Ascending aorta (tissue), 2 donors: ENCODE data around the gene METRN. TPM values are rescaled to one million over a fixed set of nuclear protein-coding genes. Genes with fewer than 3 reads are reported as not detected.

ENCODE experiments used
- DNase-seq, 2 donors: peaks; one replicate each; pipeline ENCODE4 v3.0.0-alpha.2; 2019; ENCODE audit warnings: low spot score in 2 of 2
- H3K27ac ChIP-seq, 2 donors: fragments of 200-600 bp; sonication (generic); one replicate each; pipeline ENCODE4 v1.5.1; 2016 to 2017; ENCODE audit warnings: mild to moderate bottlenecking in 1 of 2
- H3K27me3 ChIP-seq: fragments of 200-600 bp; sonication (generic); one replicate; pipeline ENCODE4 v1.5.1; 2017
- H3K36me3 ChIP-seq, 2 donors: fragments of 200-600 bp; sonication (generic); one replicate each; pipeline ENCODE4 v1.5.1; 2016
- H3K4me1 ChIP-seq, 2 donors: fragments of 200-600 bp; sonication (generic); one replicate each; pipeline ENCODE4 v1.5.1; 2016 to 2017; ENCODE audit warnings: mild to moderate bottlenecking in 1 of 2
- H3K4me3 ChIP-seq, 2 donors: fragments of 200-600 bp; sonication (generic); one replicate each; pipeline ENCODE4 v1.5.1; 2016 to 2017; ENCODE audit warnings: mild to moderate bottlenecking in 1 of 2
- H3K9me3 ChIP-seq, 2 donors: fragments of 200-600 bp; sonication (generic); one replicate each; pipeline ENCODE4 v1.5.1; 2016
- intact Hi-C: fragments of 100-400 bp; cut with DNase I; formaldehyde crosslinking; loops from one replicate; pipeline ENCODE4 v1.15.1; 2023
- total RNA-seq: library from RNA; depleted of rRNA; stranded (reverse); fragments of >200 nt; gene quantifications from one replicate; pipeline ENCODE4 v1.1.0, GENCODE V29; 2016
- TF ChIP-seq, protein P1 (sequence below), 3 experiments: fragments of 200-600 bp in 2 of 3; fragments of 450-650 bp in 1 of 3; sonication (generic) in 2 of 3; IDR thresholded peaks; one replicate each; pipeline ENCODE4 v1.5.1; 2016 to 2019; ENCODE audit warnings: antibody characterized with exemption in 3 of 3, mild to moderate bottlenecking in 1 of 3, moderate library complexity in 1 of 3

Gene METRN
- total RNA-seq, 1 donor from 2014 or later: 118 TPM

GRCh38 chr16:676565-676902, 38.4 kb upstream of the METRN start:
- H3K36me3 ChIP-seq: peaks cover 23 to 25% of the 10 kb centered on the region in 2 donors
- H3K4me3 ChIP-seq: no peak overlapping the region
- H3K27me3 ChIP-seq: no peaks in the 10 kb centered on the region
- H3K9me3 ChIP-seq: no peaks in the 10 kb centered on the region
- no peak overlapping the region for H3K27ac ChIP-seq
- DNase-seq: no peak
- intact Hi-C loops: no loop called here
- H3K4me1 ChIP-seq: peaks cover 11 to 16% of the 10 kb centered on the region in 2 donors
- TF ChIP-seq, protein P1, sequence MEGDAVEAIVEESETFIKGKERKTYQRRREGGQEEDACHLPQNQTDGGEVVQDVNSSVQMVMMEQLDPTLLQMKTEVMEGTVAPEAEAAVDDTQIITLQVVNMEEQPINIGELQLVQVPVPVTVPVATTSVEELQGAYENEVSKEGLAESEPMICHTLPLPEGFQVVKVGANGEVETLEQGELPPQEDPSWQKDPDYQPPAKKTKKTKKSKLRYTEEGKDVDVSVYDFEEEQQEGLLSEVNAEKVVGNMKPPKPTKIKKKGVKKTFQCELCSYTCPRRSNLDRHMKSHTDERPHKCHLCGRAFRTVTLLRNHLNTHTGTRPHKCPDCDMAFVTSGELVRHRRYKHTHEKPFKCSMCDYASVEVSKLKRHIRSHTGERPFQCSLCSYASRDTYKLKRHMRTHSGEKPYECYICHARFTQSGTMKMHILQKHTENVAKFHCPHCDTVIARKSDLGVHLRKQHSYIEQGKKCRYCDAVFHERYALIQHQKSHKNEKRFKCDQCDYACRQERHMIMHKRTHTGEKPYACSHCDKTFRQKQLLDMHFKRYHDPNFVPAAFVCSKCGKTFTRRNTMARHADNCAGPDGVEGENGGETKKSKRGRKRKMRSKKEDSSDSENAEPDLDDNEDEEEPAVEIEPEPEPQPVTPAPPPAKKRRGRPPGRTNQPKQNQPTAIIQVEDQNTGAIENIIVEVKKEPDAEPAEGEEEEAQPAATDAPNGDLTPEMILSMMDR (IDR thresholded peaks at IDR 0.05): no peak

DNA sequence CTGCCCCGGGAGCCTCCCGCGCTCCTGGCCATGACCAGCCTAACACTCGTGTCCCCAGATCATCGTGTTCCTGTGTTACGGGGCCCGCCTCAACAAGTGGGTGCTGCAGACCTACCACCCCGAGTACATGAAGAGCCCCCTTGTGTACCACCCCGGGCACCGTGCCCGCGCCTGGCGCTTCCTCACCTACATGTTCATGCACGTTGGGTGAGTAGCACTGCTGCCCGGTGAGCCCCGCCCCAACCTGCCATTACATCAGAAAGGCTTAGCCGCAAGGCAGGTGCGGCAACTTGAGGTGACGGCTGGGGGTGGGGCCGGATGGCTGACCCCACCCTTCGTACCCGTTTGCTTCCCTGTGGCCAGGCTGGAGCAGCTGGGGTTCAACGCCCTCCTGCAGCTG, 38.0 kb upstream of the METRN start:
- intact Hi-C loops: no loop called here
- Histone ChIP-seq H3K4me1 (peaks cover 14 to 20% of the 10 kb centered on the region in 2 donors), H3K36me3 (peaks cover 23 to 25% of the 10 kb centered on the region in 2 donors), H3K4me3 (no peak overlapping the region), H3K27me3 (no peaks in the 10 kb centered on the region), H3K27ac (no peak overlapping the region), H3K9me3 (no peaks in the 10 kb centered on the region)
- no peak for DNase-seq
- TF ChIP-seq, protein P1 (IDR thresholded peaks at IDR 0.05): no peak

DNA sequence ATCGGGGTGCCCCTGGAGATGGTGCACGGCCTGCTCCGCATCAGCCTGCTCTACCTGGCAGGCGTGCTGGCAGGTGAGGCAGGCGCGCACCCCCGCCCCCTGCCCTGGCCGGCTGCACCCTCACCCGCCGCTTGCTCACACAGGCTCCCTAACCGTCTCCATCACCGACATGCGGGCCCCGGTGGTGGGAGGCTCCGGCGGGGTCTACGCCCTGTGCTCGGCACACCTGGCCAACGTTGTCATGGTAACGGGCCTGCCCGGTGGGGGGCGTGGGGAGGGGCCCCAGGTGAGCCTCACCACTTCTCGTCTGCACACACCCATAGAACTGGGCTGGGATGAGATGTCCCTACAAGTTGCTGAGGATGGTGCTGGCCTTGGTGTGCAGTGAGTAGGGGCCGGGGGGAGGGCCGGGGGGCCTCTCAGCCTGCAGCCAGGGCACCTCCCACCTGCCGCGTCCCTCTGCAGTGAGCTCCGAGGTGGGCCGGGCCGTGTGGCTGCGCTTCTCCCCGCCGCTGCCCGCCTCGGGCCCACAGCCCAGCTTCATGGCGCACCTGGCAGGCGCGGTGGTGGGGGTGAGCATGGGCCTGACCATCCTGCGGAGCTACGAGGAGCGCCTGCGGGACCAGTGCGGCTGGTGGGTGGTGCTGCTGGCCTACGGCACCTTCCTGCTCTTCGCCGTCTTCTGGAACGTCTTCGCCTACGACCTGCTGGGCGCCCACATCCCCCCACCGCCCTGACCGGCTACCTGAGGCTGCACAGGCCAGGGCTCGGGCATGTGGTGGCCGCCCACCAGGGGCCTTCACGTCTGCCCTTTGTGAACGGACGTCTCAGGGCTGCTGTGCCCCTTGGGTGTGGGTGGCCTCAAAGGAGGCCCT, 37.4 kb upstream of the METRN start:
- Histone ChIP-seq H3K4me3 (no peak overlapping the region), H3K27me3 (no peaks in the 10 kb centered on the region), H3K9me3 (no peaks in the 10 kb centered on the region), H3K36me3 (peaks cover 23 to 25% of the 10 kb centered on the region in 2 donors), H3K4me1 (peaks cover 14 to 25% of the 10 kb centered on the region in 2 donors), H3K27ac (no peak overlapping the region)
- DNase-seq: no peak
- TF ChIP-seq, protein P1 (IDR thresholded peaks at IDR 0.05): no peak
- intact Hi-C loops: no loop called here

- Histone ChIP-seq H3K4me3 (no peak overlapping the region), H3K27ac (no peak overlapping the region), H3K27me3 (no peaks in the 10 kb centered on the region), H3K36me3 (peaks cover 18 to 20% of the 10 kb centered on the region in 2 donors), H3K4me1 (peaks cover 15 to 28% of the 10 kb centered on the region in 2 donors), H3K9me3 (no peaks in the 10 kb centered on the region)
- intact Hi-C loops: no loop called here
- TF ChIP-seq, protein P1 (IDR thresholded peaks at IDR 0.05): no peak
- DNase-seq: no peak
Observed at GRCh38 chr16:678209-678857, 36.6 kb upstream of the METRN start.

DNA sequence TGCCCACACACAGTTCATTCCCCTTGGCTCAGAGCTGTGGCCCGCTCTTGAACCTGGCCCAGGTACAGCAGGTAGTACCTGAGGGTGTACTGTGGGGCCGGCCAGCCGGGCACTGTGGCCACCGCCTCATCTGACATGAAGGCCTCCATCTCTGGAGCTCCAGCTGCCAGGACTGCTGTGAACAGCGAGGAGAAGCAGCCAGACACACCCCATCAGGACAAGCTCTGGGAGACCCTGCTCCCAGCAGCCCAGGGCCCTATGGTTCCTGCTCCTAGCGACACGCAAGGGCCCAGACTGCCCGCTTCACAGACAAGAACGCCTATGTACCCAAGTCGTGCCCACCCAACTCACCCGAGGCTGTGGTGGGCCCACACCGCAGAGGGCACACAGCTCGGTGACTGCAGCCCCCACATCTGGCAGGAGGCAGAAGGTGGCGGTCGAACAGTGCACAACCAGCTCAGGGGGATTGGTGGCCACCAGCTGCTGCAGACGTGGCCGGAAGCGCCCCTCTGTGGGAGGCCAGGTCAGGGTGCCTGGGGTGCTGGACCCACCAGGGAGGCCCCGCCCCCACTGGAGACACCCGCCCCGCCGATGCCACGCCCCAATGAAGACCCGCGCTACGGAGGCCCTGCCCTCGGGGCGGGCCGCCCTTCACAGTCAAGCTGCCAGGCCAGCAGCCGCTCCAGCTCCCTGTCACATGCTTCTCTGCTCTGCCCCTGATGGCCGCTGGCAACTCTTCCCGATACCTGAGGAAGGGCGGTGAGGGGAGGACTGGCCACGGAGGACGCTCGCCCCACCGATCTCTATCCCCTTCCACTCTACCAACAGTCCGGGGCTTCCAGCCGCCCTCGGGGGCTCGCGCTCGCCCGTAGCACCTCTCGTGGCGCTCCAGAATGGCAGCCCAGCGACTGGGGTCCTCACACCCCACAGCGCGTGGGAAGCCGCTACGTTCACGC, 35.8 kb upstream of the METRN start:
- intact Hi-C loops: no loop called here
- Histone ChIP-seq H3K36me3 (peaks cover 13 to 15% of the 10 kb centered on the region in 2 donors), H3K4me1 (peaks cover 20 to 32% of the 10 kb centered on the region in 2 donors), H3K27me3 (no peaks in the 10 kb centered on the region), H3K4me3 (peak overlapping the region; percentile 89 to 90), H3K9me3 (no peaks in the 10 kb centered on the region), H3K27ac (peak overlapping the region; percentile 85 to 90)
- TF ChIP-seq, protein P1 (IDR thresholded peaks at IDR 0.05): no peak
- peak in 1 of 2 donors; percentile 81 for DNase-seq
